Activated T-helper 1 cell treated with anti-CD3 and anti-CD28 coated beads, Interleukin-12 subunit alpha, Interleukin-12 subunit beta, Interleukin-2, Interleukin-4 antibody, amounts not matched to agents 30 ng/mL and 10 ng/mL and 1 ng/mL, durations not matched to agents 14 hours and 24 hours and 36 hours (primary cell): ENCODE results near the gene AGRP. TPM values are rescaled to one million over a fixed set of nuclear protein-coding genes. Genes with fewer than 3 reads are reported as not detected.

Experiments
- DNase-seq: peaks from one replicate; pipeline ENCODE4 v3.0.0; 2021; ENCODE audit warnings: low spot score
- H3K27ac Mint-ChIP-seq: one replicate; pipeline ENCODE4 v1.8.0; 2021; ENCODE audit warnings: mild to moderate bottlenecking, mixed read lengths
- H3K27me3 Mint-ChIP-seq: one replicate; pipeline ENCODE4 v1.8.0; 2022; ENCODE audit warnings: mild to moderate bottlenecking, moderate library complexity, mixed read lengths; ENCODE audit not compliant: insufficient read depth
- H3K36me3 Mint-ChIP-seq: one replicate; pipeline ENCODE4 v1.8.0; 2021; ENCODE audit warnings: low read depth, mixed read lengths
- H3K4me1 Mint-ChIP-seq: one replicate; pipeline ENCODE4 v1.8.0; 2021; ENCODE audit warnings: low read depth, mixed read lengths
- H3K4me3 Mint-ChIP-seq: one replicate; pipeline ENCODE4 v1.8.0; 2021; ENCODE audit warnings: mild to moderate bottlenecking, moderate library complexity, mixed read lengths
- H3K9me3 Mint-ChIP-seq: one replicate; pipeline ENCODE4 v1.8.0; 2021; ENCODE audit warnings: mixed read lengths
- intact Hi-C: fragments of 100-400 bp; cut with micrococcal nuclease; formaldehyde crosslinking; loops from one replicate; pipeline ENCODE4 v1.15.1; 2024
- total RNA-seq: library from RNA; stranded (reverse); gene quantifications from 2 replicates; pipeline ENCODE4 v1.2.3, GENCODE V29; 2022

Gene AGRP
- total RNA-seq, 1 donor from 2014 or later, result not detected

DNA sequence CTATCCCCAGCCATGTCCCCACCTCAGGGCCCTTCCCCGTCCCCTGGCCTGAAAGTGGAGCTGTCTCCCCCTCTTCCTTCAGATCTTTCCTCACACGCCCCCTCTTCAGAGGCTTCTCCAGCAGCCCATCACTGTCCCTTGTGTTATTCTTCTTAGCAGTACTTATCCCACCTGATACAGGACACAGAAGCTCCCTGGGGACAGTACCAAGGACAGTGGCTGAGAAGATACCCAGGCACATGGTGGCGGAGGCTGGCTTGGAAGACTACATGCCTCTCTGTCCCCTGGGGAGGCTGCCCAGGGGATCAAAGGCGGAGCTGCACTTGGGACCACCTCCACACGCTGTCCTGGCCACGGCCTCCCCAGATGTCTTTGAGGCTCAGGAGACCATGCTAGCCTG is 28.5 kb downstream of the AGRP start:
- DNase-seq, result no peak
- intact Hi-C loops, result no loop called here
- Mint-ChIP-seq H3K36me3 (peaks cover 4% of the 10 kb centered on the region), H3K4me1 (no peaks in the 10 kb centered on the region), H3K27me3 (no peaks in the 10 kb centered on the region), H3K27ac (no peak overlapping the region), H3K4me3 (no peak overlapping the region), H3K9me3 (no peaks in the 10 kb centered on the region)

DNA sequence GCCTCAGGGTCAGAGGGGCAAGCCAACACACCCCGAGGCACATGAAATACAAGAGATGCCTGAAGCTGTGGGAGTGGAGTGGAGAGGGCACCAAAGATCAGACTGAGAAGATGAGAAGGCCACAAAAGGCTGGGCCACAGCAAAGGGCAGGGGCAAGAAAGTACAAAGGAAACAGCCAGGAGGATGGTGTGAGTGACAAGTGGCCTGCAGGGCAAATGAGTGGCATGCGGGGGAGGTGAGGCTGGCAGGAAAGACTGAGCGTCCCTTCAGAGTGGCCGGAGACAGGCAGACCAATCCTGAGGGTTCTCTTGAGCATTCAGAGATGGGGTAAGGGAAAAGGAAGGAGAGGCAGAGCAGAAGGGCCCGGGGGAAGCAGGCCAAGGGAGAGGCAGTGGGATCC is 29.2 kb downstream of the AGRP start:
- no peaks in the 10 kb centered on the region for H3K27me3 Mint-ChIP-seq
- H3K4me1 Mint-ChIP-seq, result no peaks in the 10 kb centered on the region
- no peaks in the 10 kb centered on the region for H3K9me3 Mint-ChIP-seq
- DNase-seq, result no peak
- peaks cover 4% of the 10 kb centered on the region for H3K36me3 Mint-ChIP-seq
- H3K27ac Mint-ChIP-seq, result no peak overlapping the region
- intact Hi-C loops, result no loop called here
- no peak overlapping the region for H3K4me3 Mint-ChIP-seq

DNA sequence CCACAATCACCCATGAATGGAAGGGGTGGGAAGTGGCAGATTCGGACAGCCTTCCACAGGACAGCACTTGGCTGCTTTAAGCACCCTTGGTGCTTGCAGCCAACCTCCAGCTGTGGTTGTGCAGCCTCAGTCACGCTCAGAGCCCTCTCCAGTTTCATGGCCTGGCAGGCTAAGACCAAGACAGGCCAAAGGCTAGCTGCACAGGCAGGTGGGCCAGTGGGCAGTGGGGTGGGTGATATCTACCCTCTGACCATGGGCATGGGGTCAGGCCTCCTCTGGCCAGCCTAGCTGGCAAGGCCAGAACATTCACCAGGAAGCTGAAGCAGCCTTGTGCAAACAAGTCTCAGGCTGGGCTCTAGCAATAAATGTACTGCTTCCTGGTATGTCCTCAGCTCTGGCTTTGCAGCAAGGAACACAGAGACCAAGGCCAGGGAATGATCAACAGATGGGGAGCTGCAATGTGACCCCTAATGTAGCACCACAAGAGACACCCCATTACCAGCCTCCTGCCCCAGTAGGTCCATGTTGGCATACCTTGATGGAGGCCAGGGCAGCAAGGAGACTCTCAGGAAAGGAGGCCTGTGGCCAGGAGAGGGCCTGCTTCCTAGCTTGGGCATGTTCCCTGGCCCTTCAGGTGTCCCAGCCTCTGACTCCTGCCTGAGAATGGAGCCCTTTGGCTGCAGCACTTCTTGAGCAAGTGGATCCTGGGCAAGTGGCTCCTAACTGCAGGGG is 31.5 kb downstream of the AGRP start:
- intact Hi-C loops, result no loop called here
- no peak for DNase-seq
- Mint-ChIP-seq H3K36me3 (peaks cover 4% of the 10 kb centered on the region), H3K27me3 (no peaks in the 10 kb centered on the region), H3K27ac (no peak overlapping the region), H3K4me3 (no peak overlapping the region), H3K4me1 (peaks cover 7% of the 10 kb centered on the region), H3K9me3 (no peaks in the 10 kb centered on the region)

DNA sequence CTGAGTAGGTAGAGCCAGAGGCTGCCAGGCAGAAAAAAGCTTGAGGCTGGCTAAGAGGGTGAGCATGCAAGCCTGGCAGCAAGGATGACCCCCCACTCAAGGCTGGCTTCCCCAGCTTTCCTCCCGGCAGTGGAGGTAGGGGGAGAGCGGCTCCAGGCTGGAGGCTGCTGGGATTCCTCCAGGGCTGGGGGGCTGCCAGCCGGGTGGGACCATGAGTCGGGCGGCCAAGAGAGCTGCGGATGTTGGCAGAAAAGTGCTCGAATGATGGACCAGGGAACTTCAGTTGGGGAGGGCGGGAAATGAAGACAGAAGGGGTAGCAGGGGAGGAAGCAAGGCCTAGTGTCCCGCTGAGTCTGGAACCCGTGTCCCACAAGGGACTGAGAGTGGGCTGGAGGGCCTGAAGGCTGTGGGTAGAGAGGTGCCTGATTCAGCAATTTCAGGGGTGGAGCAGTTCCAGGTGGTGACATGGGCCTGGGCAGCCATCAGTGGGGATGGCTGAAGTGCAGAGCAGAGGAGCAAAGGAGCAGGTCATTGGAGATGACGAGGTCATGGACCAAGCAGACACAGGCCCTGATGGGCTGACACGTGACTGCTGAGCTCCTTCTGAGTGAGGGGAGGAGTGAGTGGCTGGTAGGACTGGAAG is 32.2 kb downstream of the AGRP start:
- no peak for DNase-seq
- Mint-ChIP-seq H3K4me1 (peaks cover 7% of the 10 kb centered on the region), H3K9me3 (no peaks in the 10 kb centered on the region), H3K27me3 (no peaks in the 10 kb centered on the region), H3K4me3 (no peak overlapping the region), H3K27ac (no peak overlapping the region), H3K36me3 (peaks cover 4% of the 10 kb centered on the region)
- intact Hi-C loops, result no loop called here

DNA sequence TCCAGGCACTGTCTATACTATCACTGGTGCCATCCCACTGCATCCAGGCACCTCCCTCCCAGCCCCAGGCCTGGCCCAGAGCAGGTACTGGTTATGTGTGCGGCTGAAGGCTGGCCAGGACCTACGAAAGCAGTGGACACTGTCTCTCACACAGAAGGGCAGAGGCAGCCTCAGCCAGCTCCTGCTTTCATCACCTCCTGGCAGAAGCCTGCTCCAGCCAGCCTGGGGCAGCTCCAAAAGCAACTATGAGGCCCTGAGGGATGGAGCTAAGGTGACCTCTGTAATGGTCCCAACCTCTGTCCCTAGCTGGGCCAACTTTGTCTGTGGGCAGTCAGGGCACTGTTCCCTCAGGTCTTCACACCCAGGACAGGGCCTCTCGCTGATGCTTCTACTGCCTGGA is 33.6 kb downstream of the AGRP start:
- no peak for DNase-seq
- H3K4me3 Mint-ChIP-seq, result no peak overlapping the region
- H3K4me1 Mint-ChIP-seq, result peaks cover 7% of the 10 kb centered on the region
- no peaks in the 10 kb centered on the region for H3K27me3 Mint-ChIP-seq
- H3K27ac Mint-ChIP-seq, result no peak overlapping the region
- peaks cover 4% of the 10 kb centered on the region for H3K36me3 Mint-ChIP-seq
- intact Hi-C loops, result no loop called here
- H3K9me3 Mint-ChIP-seq, result no peaks in the 10 kb centered on the region

DNA sequence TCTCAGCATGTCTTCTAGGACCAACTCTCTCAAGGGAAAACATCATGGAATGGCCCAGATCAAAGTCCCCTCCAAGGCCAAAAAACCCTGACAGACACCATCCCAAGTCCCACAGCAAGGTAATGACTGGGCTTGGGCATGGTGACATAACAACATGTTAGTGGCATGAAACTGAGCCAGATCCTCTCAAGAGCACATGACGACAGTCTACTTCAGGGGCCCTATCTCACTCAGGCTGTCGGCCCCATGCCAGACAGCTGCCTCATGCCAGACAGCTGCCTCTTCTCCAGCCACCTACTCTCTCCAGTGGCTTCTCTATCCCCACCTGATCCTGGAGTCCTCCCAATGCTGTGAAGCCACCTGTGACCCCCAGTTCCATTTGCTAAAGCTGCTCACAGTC is 34.0 kb downstream of the AGRP start:
- H3K4me1 Mint-ChIP-seq, result peaks cover 7% of the 10 kb centered on the region
- no peak for DNase-seq
- intact Hi-C loops, result no loop called here
- H3K36me3 Mint-ChIP-seq, result peaks cover 4% of the 10 kb centered on the region
- no peaks in the 10 kb centered on the region for H3K27me3 Mint-ChIP-seq
- H3K4me3 Mint-ChIP-seq, result no peak overlapping the region
- H3K27ac Mint-ChIP-seq, result no peak overlapping the region
- H3K9me3 Mint-ChIP-seq, result no peaks in the 10 kb centered on the region

DNA sequence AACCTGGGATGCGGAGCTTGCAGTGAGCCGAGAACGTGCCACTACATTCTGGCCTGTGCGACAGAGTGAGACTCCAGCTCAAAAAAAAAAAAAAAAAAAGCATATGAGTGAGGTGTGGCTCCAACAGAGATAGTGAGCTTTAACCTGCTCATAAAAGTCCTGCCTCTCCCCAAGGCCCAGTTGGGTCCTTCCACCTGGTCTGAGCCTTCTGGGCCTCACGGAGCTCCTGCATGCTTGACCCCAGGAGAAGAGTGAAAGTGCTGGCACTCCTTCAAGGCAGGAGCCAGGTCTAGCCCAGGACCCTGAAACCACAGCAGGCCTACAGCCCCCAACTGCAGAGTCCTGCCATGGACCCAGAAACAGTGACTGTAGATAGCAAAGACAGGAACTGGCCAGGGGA is 34.8 kb downstream of the AGRP start:
- Mint-ChIP-seq H3K27me3 (no peaks in the 10 kb centered on the region), H3K36me3 (peaks cover 4% of the 10 kb centered on the region), H3K9me3 (no peaks in the 10 kb centered on the region), H3K27ac (no peak overlapping the region), H3K4me3 (no peak overlapping the region), H3K4me1 (peaks cover 7% of the 10 kb centered on the region)
- no peak for DNase-seq
- intact Hi-C loops, result no loop called here

DNA sequence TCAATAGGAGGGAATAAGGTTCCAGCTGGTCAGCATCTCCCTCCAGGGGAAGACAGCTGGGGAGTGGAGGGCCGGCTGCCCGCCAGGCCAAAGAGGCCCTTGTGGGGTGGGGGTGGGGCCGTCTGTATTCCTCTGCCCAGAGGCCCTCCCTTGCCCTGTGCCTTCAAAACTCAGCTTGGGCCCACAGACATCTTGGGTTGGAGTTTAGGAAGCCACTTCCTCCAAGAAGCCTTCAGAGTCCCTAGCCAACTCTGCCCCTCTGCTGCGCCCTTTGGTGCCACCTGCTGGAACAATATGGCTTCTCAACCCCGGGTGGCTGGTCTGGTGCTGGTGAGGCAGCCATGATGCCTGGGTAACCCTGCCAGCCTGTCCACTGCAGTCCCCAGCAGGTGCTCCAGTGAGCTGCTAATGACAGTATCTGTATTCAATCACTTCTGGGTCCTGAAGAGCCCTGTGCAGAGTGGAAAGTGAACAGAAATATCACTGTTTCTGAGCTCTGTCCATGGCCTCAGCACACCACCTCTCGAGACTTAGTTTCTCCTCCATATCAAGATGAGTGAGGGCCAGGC is 35.8 kb downstream of the AGRP start:
- no peak overlapping the region for H3K27ac Mint-ChIP-seq
- H3K36me3 Mint-ChIP-seq, result no peaks in the 10 kb centered on the region
- no peaks in the 10 kb centered on the region for H3K9me3 Mint-ChIP-seq
- H3K4me1 Mint-ChIP-seq, result peaks cover 7% of the 10 kb centered on the region
- DNase-seq, result peak; percentile 62
- no peaks in the 10 kb centered on the region for H3K27me3 Mint-ChIP-seq
- intact Hi-C loops, result loop anchor here (1.0 kb wide), 2 partner anchors 19 to 187 kb away; no protein-coding TSS in a partner anchor
- H3K4me3 Mint-ChIP-seq, result no peak overlapping the region

DNA sequence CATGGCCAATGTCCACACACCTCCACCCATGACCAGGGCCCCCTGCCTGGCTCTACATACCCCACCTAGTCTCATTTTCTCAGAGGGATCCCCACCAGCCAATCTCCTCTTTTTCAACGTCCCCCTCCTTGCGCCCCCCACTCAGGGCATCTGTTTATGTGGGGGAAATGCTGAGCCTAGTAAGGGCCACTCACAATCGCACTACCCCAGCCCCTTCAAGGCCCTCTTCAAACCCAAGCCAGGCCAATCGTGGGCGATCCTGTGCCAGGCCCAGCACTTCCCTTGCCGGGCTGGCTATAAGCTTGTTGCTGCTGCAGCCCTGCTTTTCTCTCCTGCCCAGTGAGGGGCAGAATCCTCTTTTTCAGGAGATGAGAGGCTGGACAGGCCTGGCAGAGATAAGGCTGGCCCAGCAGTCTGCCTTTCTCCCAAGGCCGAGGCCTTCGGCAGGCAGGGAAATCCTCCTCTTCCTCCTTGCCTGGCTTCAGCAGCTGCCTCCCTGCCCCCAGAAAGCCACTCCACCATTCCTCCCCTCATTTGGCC is 36.3 kb downstream of the AGRP start:
- intact Hi-C loops, result loop anchor here (1.0 kb wide), 2 partner anchors 19 to 187 kb away; no protein-coding TSS in a partner anchor
- Mint-ChIP-seq H3K9me3 (no peaks in the 10 kb centered on the region), H3K4me1 (peaks cover 7% of the 10 kb centered on the region), H3K27me3 (no peaks in the 10 kb centered on the region), H3K4me3 (no peak overlapping the region), H3K27ac (no peak overlapping the region), H3K36me3 (no peaks in the 10 kb centered on the region)
- no peak for DNase-seq

DNA sequence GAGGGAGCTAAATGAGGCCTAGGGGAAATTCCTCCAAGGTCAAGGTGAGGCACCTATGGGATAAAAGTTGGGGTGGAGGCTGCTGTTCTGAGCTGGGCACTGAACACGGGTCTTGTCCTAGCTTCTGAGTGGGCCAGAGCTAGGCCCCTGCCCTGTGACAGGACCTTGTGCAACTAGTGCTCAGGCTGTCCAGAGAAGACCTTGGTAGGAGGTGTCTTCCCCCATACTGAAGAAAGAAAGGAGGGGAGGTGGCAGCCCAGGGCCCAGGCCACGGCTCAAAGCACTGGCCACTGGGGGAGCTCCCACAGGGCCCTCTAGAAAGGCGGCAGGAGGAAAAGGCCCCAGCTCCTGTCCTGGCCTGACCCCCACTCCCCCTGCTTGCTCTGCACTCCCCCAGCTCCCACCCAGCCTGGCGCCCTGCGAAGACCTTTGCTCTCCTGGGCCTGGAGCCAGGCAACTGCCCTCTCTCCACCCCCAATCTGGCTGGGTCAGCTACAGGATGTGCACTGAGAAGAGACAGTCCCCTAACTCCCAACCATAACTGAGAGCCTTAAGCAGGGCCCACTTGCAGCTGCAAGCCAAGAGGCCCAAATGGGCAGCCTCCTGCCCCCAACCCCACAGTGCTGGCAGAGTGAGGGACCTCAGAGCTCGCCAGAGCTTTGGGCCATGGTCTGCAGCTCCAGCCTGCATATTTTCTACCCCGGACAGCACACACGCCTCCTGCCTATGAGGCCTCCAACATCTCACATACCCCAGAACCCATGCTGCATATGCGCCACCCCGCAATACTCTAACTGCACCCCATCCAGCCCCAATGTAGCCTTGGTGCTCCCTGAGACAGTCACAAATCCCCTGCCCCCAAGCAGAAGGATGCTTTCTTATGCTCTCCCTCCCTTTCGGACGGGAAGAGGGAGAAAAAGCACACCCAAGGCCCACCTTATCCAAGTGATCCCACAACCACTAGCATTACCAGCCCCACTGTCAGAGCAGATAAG is 37.1 kb downstream of the AGRP start:
- no peaks in the 10 kb centered on the region for H3K27me3 Mint-ChIP-seq
- intact Hi-C loops, result no loop called here
- no peaks in the 10 kb centered on the region for H3K36me3 Mint-ChIP-seq
- no peak for DNase-seq
- H3K27ac Mint-ChIP-seq, result no peak overlapping the region
- no peaks in the 10 kb centered on the region for H3K9me3 Mint-ChIP-seq
- peaks cover 7% of the 10 kb centered on the region for H3K4me1 Mint-ChIP-seq
- no peak overlapping the region for H3K4me3 Mint-ChIP-seq

DNA sequence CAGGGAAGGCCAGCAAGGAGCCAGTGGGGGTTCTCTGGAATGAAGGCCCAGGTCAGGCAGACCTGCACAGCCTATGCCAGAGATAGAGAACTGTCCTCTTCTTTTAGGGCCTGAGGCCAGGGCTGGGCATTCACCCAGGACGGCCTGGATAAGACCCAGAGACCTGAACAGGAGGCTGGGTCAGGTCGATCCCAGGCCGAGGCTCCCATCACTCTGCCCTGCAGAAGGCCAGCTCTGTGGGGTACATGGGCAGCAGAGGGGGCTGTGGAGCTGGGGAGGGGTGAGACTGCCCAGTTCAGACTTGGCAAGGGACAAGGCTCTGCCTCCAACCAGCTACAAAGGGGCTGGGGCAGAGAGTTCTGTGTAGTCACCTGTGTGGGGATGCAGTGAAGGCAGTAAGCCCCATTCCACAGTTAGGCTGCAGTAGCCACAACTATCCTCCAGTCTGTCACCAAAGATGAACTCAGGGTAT is 37.9 kb downstream of the AGRP start:
- peaks cover 7% of the 10 kb centered on the region for H3K4me1 Mint-ChIP-seq
- intact Hi-C loops, result no loop called here
- H3K9me3 Mint-ChIP-seq, result no peaks in the 10 kb centered on the region
- H3K4me3 Mint-ChIP-seq, result no peak overlapping the region
- H3K27me3 Mint-ChIP-seq, result no peaks in the 10 kb centered on the region
- H3K36me3 Mint-ChIP-seq, result no peaks in the 10 kb centered on the region
- DNase-seq, result no peak
- no peak overlapping the region for H3K27ac Mint-ChIP-seq

DNA sequence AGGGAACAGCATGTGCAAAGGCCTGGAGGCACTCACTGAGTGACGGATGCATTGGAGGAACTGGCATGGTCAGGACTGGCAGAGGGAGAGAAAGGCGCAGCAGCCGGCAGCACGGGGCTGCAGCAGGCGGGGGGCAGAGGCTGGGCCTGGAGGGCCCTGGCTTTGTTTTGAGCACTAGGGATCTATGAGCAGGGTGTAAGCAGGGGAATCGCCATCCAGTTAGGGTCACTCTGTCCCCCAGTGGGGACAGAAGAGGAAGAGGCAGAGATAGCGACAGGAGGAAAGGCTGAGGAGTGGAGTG is 38.3 kb downstream of the AGRP start:
- H3K36me3 Mint-ChIP-seq, result no peaks in the 10 kb centered on the region
- H3K4me3 Mint-ChIP-seq, result no peak overlapping the region
- intact Hi-C loops, result no loop called here
- no peak overlapping the region for H3K27ac Mint-ChIP-seq
- no peaks in the 10 kb centered on the region for H3K9me3 Mint-ChIP-seq
- no peaks in the 10 kb centered on the region for H3K27me3 Mint-ChIP-seq
- H3K4me1 Mint-ChIP-seq, result peaks cover 7% of the 10 kb centered on the region
- DNase-seq, result no peak
